HG02938 (cell line): Measurements from ENCODE around the gene ZNF121.

Source experiments
- ATAC-seq: cut with Tn5 transposase; IDR thresholded peaks from one replicate; pipeline ENCODE4 v1.9.1; 2021; ENCODE audit warnings: mild to moderate bottlenecking, moderate library complexity; ENCODE audit not compliant: unreplicated experiment

Gene ZNF121

DNA sequence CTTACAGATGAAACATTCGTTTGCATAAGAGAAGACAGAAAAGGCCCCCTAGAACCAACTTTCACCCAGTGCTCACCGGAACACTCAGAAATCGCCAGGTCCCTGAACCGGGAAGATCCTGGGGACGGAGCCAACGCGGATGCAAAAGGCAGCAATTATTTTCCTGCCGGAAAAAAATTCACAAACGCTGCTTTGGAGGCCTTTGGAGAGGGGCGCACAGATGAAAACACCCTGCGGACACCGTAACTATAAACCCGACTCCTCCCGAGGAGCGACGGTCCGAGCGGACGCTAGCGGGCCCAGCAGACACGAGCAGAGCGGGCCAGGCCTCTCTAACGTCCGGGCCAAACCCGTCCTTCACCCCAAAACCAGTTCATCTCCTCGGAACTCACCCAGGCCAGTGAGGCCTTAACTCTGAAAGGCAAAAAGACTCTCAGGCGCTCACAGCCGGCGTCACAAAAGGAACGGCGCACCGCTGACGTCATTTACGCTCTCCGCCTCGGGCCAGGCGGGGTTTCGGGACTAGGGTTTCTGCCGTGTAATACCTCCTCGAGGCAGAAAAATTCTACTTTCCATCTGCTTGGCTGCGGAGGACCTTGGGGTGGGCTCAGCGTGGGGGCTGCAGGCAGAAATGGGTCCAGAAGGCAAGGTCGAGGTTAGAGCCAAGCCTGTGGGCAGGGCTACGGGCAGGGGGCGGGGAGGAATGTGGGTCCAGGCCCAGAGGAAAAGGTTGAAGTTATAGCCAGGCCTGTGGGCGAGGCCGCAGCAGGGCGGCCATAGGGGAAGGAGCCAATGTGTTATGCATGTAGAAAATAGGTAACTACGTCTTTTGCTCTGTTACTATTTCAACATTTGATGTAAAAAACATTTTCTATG is 45.9 kb downstream of the ZNF121 start, which contains the start of gene ZNF426:
Gene ZNF426, minus strand, starts transcription at position 463 of the 876 bp plus-strand sequence. CDS start 2,413 bp downstream, outside the sequence.
- ATAC-seq, result peak; percentile 71

DNA sequence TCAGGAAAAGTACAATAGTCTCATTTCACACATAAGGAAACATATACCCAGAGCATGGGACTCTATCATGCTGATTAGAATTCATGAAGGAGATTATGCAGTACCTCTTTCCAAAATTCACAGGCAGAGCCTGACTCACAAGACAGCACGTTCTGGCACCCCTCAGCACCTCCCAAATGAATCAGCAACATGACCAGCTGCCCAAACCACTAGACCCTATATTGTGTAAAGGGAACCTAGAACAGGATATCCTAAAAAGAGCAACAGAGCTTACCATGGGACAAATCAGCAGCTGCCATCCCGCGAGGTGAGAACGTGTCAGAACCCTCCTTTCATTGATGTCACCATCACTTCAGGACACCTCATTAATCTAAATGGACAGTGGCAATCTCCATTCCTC is 48.4 kb downstream of the ZNF121 start:
- no peak for ATAC-seq

- ATAC-seq, result no peak
Measured at GRCh38 chr19:9531933-9532332, 52.4 kb downstream of the ZNF121 start.

GRCh38 chr19:9528757-9529336 is 55.5 kb downstream of the ZNF121 start:
- no peak for ATAC-seq

DNA sequence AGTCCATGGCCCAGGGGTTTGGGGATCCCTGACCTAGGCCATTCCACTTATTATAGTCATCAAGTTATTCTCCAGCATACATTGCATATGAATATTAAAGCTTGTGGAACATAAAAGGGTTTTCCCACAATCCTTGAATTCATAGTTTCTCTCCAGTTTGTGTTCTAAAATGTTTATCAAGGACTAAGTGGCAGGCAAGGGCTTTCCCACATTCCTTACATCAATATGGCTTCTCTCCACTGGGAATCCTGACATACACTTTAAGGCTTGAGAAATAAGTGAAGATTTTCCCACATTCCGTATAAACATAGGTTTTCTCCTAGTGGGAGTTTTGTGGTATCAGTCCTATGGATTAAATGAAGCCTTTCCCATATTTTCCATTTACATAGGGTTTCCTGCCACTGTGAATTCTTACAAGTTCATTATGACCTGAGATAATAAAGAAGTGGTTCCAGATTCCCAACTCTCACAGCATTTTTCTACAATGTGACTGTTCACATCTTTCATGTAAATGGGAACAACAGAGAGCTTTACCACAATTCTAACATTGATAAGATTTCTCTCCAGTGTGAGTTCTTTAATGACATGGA is 60.3 kb downstream of the ZNF121 start:
- no peak for ATAC-seq
